Measurements from ENCODE around the gene KRTAP10-12.

Gene KRTAP10-12

DNA sequence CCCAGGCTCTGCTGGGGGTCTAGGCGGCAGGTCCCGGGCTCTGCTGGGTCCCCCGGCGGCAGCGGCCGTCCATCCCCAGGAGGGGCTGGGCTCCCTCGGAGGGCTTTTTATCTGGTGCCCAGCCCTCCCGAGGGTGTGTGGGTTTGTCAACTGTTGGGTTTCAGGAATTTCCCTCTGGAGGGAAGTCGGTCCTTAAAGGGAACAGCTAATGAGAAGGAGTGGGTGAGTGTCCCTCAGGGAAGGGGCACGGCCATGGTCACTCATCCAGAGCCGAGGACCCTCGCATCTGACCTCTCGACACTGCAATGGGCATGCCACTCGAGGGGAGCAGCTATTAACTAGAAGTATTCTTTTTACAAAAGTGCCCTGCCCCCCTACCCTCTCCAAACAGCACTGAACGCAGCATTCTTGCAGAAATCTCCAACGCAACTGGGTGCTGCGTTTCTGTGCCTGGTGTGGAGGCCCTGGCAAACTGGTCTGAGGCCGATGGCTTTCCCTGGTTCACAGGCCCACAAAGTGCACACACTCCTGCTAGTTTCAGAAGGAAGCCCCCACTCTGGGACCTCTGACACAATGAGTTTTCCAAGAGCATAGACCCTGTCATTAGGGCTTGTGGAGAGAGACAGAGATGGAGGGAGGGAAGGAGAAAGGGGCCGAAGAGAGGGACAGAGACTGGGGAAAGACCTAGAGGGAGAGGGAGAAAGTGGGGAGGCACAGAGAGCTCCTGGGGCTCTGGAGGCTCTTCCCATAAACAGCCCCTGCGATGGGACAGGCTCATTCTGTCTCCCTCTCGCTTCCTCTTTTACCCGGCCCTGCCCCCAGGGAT is 15.4 kb downstream of the KRTAP10-12 start:
- DNase-seq, result no peak

DNA sequence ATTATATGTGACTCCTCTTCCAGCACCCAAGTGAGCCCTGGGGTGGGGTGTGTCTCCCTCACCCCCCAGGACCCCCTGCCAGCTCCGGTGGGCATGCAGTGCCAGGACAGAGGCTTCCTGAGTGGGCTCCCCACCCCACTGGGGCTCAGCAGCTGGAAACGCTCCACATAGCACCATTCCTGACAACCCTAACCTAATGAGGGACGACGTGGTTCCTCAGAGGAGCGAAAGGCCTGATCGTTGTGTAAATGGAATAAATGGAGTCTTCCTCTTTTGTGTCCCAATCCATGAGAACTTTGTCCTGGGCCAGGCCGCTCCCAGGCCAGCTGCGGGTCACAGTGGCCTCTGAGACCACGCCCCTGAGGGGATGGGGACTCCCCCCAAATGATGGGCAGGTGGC is 16.2 kb downstream of the KRTAP10-12 start:
- DNase-seq, result no peak

DNA sequence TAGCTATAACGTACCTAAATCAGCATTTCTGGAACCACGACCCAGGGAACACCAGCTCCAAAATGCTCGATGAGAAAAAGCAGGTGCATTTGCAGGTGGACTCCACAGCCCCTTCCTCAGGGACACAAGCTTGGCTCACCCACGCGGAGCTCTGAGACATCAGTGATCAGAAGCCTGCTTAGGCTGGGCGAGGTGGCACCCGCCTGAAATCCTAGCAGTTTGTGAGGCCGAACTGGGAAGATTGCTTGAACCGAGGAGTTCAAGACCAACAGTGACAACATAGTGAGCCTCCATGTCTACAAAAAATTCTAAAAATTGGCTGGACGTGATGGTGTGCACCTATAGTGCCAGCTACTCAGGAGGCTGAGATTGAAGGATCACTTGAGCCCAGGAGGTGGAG is 16.9 kb downstream of the KRTAP10-12 start:
- no peak for DNase-seq

DNA sequence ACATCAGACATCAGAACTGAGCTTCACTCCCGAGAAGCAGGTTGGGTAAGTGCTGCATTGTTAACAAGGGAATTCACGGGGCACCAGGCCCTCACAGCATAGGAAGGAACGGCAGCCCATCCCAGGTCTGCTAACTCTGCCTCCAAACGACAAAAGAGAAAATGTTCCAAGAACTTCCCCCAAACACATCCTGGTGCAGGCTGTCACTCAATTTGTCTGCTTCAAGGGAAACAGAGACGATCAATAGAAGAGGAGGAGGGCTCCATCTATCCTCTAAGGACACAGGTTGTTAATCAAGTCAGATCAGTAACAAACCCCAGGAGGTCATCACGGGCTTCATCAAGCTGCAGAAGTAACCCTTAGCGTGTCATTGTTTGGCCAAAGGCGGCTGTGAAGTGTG is 17.9 kb downstream of the KRTAP10-12 start:
- DNase-seq, result no peak

DNA sequence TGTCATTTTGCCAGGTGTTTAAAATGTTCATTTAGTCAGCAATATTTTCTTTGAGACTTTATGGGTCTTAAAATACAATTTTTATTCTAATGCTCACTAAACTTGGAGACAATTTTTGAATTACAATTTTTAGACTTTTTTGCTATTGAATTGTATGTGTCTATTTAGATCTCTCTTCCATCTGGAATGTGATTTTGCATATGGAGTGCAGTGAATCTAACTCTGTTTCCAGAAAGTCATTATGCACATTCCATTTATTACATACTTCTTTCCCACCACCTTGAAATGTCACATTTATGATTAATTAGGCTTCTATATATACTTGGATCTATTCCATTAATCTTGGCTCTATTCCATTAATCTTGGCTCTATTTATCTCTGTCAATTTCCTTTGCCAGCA is 20.0 kb downstream of the KRTAP10-12 start:
- DNase-seq, result no peak

DNA sequence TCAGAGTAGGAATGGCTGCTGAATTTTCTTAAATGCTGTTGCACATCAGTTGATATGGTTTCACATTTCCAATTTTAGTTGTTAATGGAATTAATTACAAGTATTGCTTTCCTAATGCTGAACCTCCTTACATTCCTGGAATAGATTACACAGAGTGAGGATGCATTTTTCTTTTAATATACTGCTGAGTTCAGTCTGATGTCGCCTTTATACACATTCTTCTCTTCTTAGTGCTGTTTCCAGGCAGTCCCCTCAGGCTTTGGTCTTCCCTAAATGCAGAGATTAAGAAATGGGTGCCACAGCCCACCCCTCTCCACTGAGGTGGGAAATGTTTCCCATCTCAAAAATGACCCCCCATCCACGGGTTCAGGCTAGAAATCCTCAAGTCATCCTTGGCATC is 21.1 kb downstream of the KRTAP10-12 start:
- no peak for DNase-seq

- DNase-seq, result no peak
Observed at GRCh38 chr21:44718571-44718970, 21.6 kb downstream of the KRTAP10-12 start.

DNA sequence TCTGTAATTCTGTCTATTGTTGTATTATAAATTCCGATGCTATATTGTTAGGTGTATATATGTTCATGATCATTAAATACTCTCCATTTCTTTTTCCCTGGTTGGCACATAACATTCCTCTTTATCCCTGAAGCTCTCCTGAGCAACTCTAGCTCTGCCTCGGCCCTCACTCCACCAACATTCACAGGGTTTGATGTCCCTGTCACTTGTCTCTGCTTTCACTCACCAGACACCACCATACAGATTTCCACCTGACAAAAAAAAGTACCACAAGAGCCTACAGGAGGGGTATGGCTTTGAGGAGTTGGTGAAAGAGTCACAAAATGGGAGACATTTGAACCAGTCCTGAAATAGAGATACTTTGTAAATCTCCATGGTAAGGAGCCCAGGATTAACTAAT is 23.2 kb downstream of the KRTAP10-12 start:
- no peak for DNase-seq

DNA sequence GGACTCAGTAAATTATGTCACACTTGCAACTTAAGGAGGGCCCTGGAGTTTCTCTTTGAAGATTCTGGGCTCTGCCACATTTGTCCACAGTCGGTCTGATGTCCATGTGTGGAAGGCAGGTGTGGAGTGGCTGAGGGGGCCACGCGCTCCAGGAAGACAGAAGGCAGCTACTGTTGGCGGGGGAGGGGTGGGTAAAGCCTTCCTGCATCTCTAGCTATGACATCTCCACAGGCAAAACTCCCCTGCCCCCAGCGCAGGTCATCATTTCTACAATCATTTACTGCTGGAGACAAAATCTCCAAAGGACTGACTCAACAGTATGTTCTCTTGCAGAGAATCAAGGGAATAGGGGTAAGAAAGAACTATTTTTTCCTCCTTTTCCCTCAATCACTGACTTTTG is 25.8 kb downstream of the KRTAP10-12 start:
- no peak for DNase-seq

DNA sequence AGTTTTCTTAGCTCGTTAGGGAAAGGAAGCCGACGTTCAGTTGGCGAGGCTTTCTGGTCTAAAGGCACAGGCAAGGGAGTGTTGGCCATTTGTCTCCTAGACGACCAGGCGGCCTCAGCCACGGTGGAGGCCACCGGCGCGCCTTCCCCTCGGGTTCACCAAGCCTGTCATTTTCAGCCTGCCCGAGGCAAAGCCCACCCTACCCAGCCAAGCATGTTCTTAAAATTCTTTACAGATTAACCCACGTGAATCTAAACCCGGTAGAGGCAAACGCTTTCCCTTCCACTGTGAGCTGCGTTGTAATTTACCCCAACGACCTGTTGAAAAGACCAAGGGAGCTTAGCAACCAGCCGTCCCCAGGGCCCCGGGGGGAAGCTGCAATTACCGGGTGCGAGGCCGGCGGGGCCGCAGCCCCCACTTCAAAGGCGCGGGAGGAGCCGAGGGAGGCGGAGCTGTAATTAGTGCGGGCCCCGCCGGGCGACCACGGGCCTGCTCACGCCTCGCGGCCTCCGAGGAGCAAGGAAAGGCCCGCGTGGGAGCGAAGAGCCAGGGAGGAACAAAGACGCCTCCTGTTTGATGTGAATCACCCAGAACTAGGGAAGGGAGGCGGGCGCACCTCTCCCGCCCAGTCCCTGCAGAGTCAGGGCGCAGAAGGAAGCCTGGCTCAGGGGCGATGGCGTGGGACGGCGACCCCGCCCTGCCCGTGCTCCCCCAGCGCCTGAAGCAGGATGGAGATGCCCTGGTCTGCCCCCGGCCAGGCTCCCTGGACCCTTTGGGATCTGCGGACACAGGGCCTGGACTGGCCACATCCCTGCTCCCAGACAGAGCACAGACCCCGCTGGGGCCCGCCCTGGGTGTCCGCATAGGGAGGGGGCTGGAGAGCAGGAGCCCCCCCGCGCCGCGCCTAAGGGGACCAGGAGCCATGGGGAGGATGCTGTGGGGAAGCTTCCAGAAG is 26.5 kb downstream of the KRTAP10-12 start:
- no peak for DNase-seq

DNA sequence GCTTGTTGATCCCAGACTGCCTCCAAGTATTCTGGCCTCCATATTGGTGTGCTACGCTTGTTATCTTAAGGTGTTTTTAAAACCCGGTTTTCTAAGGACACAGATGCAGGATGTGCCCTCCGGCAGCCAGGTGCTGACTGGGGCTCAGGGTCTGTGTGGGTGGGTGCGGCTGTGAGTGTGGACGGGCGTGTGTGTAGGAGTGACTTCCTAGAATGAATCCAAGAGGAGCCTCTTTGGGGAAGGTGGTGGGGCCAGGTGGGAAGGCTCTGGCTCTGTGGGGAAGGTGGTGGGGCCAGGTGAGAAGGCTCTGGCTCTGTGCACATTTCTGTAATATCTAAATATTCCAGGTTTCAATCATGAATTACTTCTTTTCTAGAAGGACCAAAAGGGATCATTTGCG is 27.2 kb downstream of the KRTAP10-12 start:
- DNase-seq, result no peak

- no peak for DNase-seq
Observed at GRCh38 chr21:44724926-44725325, 28.0 kb downstream of the KRTAP10-12 start.

DNA sequence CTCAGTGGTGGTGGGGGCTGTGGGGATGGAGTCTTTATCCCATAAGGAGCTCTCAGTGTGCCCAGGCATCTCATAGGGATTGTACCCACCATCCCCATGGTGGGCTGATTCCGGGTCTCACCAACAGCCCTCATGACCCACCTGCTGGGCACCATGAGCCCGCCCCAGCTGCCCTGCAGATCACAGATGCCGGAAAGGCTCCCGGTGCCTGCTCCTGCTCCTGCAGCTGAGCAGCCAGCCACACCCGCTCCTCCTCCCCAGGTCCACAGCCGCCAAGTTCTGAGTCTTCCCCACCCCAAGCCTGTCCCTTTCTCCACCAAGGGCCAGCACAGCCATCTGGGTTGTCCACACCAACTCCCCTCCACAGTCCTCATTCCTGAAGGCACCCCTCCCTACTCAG is 29.9 kb downstream of the KRTAP10-12 start:
- DNase-seq, result no peak

GRCh38 chr21:44727321-44727720 is 30.3 kb downstream of the KRTAP10-12 start:
- DNase-seq, result no peak

GRCh38 chr21:44727757-44728156 is 30.8 kb downstream of the KRTAP10-12 start:
- no peak for DNase-seq

GRCh38 chr21:44728716-44729115 is 31.7 kb downstream of the KRTAP10-12 start:
- no peak for DNase-seq

- DNase-seq, result no peak
Observed at GRCh38 chr21:44729336-44730027, 32.5 kb downstream of the KRTAP10-12 start.

GRCh38 chr21:44730028-44730395 is 33.0 kb downstream of the KRTAP10-12 start:
- DNase-seq, result no peak

DNA sequence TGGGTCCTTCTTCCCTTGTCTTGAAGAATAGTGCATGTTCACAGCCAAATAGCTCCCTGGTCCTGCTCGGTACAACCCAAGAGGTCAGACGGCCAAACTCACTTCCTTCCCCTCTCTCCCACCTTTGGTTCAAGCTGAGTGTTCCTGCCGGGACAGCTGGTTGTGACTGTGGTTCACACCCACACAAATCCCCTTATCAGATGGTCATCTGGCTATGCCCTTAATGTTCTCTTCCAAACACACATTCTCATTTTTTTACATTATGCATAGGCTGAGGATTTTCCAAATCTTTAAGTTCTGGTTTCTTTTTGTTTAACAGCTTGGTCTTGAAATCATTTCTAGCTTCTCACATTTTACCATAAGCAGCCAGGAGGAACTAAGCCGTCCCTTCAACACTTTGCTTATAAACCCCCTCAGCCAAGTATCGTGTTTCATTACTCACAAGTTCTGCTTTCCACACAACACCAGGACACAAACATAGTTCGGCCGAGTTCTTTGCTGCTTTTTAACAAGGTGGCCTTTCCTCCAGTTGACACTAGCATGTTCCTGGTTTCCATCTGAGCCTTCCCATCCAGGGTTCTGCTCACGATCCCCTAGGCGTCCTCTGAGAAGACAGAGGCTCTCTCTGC is 34.1 kb downstream of the KRTAP10-12 start:
- no peak for DNase-seq

DNA sequence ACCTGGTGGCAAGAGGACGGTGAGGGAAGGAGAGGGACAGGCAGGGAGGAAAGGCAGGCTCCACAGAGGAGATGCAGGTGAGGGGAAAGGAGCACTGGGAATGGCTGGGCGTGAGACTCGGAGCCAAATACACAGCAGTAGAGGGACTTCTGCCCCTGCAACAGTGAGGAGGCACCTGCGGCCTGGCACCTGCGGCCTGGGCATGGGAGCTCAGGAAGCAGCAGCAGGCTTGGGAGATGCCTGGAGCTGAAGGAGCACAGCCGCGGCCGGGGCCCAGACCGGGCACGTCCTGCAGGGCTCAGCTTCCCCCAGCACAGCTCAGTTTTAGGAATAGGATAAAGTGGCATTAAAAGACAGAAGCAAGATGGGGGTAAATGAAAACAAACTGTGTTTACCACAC is 35.3 kb downstream of the KRTAP10-12 start:
- DNase-seq, result no peak

DNA sequence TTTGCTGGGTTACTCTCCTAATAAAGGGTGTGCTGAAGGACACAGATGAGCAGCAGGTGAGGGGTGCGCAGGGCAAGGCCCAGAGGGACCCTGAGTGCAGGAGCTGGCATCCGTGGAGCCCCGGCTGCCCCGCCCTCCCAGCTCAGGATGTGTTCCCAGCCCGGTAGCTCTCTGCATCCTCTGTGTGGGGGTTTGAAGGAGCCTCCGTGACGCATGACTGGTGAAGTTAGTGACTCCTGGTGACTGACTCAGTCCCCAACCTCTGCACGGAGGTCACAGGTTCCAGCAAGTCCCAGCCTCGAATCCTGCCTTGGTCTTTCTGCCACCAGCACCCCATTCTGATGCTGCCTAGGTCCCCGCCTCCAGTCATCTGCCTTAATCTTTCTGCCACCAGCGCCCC is 36.0 kb downstream of the KRTAP10-12 start:
- no peak for DNase-seq

- no peak for DNase-seq
Observed at GRCh38 chr21:44734026-44734745, 37.2 kb downstream of the KRTAP10-12 start.
